Subcutaneous adipose tissue (tissue), 4 donors: ENCODE results near the gene TLX2. TPM values are rescaled to one million over a fixed set of nuclear protein-coding genes. Genes with fewer than 3 reads are reported as not detected.

Experiments used
- total RNA-seq, 4 donors: library from RNA; depleted of rRNA; stranded (reverse); fragments of >200 nt; gene quantifications; one replicate each; pipeline ENCODE4 v1.1.0, GENCODE V29; 2016
- TF ChIP-seq, protein P1 (sequence below): fragments of 450-650 bp; IDR thresholded peaks from one replicate; pipeline ENCODE4 v1.5.1; 2016; ENCODE audit warnings: low read depth, mild to moderate bottlenecking, control low read depth, antibody characterized with exemption, moderate library complexity

Gene TLX2
- total RNA-seq, 4 donors from 2014 or later, result not detected

- TF ChIP-seq, protein P1, sequence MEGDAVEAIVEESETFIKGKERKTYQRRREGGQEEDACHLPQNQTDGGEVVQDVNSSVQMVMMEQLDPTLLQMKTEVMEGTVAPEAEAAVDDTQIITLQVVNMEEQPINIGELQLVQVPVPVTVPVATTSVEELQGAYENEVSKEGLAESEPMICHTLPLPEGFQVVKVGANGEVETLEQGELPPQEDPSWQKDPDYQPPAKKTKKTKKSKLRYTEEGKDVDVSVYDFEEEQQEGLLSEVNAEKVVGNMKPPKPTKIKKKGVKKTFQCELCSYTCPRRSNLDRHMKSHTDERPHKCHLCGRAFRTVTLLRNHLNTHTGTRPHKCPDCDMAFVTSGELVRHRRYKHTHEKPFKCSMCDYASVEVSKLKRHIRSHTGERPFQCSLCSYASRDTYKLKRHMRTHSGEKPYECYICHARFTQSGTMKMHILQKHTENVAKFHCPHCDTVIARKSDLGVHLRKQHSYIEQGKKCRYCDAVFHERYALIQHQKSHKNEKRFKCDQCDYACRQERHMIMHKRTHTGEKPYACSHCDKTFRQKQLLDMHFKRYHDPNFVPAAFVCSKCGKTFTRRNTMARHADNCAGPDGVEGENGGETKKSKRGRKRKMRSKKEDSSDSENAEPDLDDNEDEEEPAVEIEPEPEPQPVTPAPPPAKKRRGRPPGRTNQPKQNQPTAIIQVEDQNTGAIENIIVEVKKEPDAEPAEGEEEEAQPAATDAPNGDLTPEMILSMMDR, result no peak
Measured at GRCh38 chr2:74491648-74492544, 22.4 kb upstream of the TLX2 start.

DNA sequence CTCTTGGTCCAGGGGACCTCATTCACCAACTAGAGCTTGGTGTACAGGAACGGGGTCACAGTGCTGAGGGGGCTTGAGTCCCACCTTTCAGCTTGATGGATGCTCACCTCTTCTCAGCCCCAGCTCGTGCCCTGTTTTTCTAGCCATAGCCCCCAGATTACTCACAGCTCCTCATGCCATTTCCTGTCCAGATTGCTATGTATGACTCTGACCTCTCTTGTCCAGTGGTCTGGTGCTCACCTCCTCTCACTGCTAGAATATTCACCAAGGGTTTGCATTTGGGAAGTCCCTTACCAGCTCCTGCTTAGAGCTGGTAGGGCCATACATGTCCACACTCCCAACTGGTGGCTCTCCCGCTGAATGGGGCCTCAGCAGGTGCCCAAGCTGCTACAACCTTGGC lies 20.7 kb upstream of the TLX2 start:
- TF ChIP-seq, protein P1, result no peak

DNA sequence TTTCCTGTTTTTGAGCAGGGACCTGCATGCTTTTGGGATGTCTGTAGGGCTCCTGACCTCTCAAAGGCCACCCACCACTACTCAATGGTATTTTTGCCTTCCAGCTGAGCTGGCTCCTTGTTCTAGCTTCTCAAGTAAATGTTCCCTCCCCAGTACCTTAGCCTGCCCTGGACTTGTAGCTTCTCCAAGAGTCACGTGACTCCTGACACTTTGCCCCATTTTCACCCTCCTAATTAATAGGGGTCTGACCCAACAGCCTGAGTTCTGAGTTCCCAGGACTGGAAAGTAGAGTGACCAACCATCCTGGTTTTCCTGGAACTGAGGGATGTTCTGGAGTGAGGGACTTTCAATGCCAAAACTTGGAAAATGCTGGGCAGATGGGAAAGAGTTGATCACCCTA lies 18.8 kb upstream of the TLX2 start:
- TF ChIP-seq, protein P1, result no peak

GRCh38 chr2:74496997-74497776 lies 17.1 kb upstream of the TLX2 start:
- TF ChIP-seq, protein P1, result no peak

DNA sequence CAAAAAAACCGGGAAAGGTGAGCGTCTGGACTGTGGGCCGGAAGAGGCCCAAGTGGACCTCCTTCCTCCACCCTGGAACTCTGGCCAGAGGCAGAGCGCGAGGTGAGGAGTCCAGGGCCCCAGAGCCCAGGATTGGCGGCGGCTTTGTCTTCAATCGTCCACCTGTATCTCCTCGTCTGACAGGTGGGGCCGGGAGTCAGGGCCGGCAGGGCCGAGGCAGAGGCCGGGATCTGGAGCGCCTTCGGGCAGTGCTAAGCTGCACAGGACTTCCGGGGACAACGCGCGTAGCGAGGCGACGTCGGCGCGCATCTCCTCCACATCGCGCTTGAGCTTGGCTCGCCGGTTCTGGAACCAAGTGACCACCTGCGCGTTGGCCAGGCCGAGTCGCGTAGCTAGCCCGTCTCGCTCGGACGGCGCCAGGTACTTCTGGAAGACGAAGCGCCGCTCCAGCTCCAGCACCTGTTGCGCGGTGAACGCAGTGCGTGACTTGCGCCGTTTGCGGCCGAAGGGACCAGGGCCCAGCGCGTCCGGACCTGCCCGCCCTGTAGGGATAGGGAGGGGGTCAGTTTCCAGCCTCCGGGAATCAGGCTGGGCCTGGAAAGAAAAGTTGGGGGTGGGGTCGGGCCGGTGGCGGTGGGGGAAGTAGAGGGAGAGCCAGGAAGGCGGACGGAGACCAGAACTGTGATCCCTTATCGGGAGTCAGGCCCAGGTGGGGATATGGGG lies 16.3 kb upstream of the TLX2 start:
- TF ChIP-seq, protein P1, result no peak

DNA sequence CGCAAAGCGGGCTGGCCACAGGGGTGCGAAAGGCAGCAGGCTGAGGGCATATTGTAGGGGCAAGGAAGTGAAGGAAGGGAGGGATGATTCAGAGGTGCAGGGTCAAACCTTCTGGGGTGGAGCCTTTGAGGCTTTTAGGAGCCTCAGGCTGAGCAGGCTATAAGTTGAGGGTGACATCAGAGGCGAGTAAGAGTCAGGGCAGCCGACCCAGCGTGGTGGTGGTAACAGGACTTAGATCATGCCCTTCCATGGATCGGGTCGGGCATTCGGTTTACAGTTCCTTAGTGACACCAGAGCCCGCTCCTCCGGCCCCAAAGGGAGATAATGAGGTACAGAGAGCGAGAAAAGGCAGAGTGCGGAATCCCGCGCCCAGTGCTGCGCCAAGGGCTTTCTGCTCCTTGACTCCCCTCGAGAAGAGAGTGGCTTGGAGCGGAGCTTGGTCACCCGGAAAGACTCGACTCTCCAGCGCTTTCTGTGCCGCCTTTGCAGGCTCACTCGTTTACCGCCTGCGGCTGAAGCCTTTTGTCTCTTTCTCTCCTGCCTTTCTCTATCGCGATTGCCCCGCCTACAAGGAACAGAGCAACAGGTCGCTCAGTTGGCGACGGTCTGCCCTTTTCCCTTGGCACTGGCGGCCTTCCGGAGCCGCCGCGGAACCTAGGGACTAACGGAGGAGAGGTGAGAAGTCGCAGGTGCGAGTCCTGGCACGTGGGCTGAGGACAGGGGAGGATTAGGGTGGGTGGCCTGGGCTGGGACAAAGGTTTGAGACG lies 15.6 kb upstream of the TLX2 start:
- TF ChIP-seq, protein P1, result no peak
